ENCODE data around the gene ANAPC2. TPM values are rescaled to one million over a fixed set of nuclear protein-coding genes. Genes with fewer than 3 reads are reported as not detected.

Gene ANAPC2, protein sequence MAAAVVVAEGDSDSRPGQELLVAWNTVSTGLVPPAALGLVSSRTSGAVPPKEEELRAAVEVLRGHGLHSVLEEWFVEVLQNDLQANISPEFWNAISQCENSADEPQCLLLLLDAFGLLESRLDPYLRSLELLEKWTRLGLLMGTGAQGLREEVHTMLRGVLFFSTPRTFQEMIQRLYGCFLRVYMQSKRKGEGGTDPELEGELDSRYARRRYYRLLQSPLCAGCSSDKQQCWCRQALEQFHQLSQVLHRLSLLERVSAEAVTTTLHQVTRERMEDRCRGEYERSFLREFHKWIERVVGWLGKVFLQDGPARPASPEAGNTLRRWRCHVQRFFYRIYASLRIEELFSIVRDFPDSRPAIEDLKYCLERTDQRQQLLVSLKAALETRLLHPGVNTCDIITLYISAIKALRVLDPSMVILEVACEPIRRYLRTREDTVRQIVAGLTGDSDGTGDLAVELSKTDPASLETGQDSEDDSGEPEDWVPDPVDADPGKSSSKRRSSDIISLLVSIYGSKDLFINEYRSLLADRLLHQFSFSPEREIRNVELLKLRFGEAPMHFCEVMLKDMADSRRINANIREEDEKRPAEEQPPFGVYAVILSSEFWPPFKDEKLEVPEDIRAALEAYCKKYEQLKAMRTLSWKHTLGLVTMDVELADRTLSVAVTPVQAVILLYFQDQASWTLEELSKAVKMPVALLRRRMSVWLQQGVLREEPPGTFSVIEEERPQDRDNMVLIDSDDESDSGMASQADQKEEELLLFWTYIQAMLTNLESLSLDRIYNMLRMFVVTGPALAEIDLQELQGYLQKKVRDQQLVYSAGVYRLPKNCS
- 10 to 100 TPM; 37.1 to 50.4 (median 40.9) TPM for polyA plus RNA-seq (ENCODE audit: insufficient read length in 4 of 4)

DNA sequence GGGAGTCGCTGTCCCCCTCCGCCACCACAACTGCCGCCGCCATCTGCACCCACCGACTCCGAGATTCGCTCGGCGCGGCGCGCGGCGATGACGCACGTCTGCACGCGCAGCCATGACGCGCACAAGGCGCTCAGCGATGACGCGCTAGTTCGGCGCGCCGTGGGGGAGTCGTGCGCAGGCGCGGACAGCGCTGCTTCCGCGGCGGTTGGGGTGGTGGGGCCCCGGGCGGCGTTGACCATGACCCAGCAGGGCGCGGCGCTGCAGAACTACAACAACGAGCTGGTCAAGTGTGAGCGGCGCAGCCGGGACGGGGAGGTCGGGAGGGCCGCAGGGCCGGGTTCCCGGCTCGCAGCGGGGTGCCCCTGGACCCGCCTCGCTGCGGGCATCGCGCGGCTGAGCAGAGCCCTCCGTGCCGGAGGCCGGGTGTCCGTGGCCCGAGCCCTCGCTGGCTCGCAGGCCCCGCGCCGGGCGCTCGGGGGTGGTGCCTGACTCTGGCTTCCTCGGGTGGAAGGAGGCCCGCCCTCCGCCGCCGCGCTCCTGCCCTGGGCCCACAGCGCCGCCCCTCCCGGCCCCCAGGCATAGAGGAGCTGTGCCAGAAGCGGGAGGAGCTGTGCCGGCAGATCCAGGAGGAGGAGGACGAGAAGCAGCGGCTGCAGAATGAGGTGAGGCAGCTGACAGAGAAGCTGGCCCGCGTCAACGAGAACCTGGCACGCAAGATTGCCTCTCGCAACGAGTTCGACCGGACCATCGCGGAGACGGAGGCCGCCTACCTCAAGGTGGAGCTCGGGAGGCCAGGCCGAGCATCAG, at the start of gene ANAPC2, which contains the start of gene SSNA1:
TSS of gene ANAPC2 (minus strand) at position 71 of the 807 bp plus-strand sequence. CDS start at position 43, 28 bp downstream.
TSS of gene SSNA1 (plus strand) at position 187 of the 807 bp plus-strand sequence. CDS start at position 238, 51 bp downstream.
- peak; percentile 89 to 98 (median 92) for DNase-seq (ENCODE audit: low read depth in 4 of 4, low spot score in 3 of 4)

DNA sequence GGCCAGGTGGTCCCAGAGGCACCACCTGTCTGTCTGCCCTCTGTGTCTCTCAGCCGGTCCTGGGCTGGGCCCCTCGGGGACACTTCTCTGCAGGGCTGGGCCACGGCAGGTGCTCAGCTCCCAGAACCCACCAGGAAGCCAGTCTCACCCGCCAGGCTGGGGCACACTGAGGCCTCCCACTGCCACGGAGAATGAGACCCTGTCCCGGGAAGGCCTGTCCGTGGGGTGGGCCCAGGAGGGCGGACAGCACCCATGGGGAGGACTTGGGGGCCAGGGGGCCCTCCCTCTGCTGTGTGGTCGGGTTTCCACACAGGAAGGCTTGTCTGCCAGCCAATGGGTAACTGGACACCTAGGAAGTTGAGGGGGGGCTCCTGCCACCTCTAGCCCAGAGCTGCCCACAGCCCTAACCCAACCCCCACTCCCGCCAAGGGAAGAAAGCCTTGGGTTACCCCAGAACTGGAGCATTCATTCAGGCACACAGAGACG, 48.6 kb upstream of the ANAPC2 start:
- no peak for DNase-seq (ENCODE audit: low read depth in 4 of 4, low spot score in 3 of 4)

DNA sequence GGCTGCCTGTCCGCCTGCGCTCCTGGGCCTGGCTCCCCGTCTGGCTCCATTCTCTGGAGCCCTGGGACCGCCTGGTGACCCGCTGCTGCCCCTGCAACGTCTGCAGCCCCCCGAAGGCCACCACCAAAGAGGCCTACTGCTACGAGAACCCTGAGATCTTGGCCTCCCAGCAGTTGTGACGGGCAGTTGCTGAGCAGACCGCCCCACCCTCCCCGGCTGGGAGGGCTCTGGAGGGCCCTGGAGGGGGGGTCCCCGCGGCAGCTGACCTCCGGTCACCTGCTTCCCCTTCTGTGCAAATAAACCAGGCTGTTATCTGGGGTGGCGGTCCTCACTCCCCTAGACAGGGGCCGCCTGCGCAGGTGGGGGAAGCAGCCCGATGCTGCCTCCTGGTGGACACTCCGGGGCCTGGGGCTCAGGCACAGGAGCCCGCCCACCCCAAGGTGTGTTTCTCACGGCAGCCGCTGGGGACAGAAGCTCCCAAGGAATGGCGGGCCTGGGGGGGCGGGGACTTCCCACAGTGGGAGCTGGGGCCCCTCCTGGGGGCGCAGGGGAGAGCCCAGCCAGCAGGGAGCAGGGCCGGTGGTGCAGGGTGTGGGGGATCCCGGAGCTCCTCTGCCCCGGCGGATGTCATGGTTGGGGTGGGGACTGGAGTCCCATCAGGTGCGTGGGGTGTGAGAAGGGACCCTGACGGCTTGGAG, 48.0 kb upstream of the ANAPC2 start:
- DNase-seq (ENCODE audit: low read depth in 4 of 4, low spot score in 3 of 4): peak; percentile 67 to 81 (median 72)

DNA sequence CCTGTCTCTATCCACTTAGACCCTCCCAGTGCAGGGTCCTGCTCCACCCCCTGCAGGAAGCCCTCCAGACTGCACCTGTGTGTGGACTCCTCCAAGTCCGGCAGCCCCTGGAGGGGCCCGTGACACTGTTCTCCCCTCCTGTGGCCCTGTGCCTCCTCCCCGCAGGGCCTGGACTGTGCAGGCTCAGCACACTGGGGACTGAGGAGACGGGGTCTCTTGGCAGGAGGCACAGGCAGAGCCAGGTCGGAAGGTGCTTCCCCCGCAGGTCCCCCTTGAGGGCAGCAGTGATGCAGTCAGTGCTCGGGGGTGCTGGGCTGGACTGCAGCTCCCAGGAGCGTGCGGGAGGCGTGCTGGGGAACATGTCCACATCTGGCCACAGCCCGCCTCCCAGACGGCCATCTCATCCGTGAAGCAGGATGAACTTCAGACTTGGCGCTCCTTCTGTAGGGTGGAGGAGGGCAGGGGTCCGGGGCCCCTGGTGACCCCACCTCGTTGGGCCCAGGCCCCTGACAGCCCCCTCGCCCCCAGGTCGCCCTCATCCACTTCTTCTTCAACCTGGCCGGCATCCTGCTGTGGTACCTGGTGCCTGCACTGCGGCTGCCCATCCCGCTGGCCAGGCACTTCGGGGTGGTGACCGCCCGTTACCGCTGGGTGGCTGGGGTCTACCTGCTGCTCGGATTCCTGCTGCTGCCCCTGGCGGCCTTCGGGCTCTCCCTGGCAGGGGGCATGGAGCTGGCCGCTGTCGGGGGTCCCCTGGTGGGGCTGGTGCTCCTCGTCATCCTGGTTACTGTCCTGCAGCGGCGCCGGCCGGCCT, 47.3 kb upstream of the ANAPC2 start:
- DNase-seq (ENCODE audit: low read depth in 4 of 4, low spot score in 3 of 4): no peak

DNA sequence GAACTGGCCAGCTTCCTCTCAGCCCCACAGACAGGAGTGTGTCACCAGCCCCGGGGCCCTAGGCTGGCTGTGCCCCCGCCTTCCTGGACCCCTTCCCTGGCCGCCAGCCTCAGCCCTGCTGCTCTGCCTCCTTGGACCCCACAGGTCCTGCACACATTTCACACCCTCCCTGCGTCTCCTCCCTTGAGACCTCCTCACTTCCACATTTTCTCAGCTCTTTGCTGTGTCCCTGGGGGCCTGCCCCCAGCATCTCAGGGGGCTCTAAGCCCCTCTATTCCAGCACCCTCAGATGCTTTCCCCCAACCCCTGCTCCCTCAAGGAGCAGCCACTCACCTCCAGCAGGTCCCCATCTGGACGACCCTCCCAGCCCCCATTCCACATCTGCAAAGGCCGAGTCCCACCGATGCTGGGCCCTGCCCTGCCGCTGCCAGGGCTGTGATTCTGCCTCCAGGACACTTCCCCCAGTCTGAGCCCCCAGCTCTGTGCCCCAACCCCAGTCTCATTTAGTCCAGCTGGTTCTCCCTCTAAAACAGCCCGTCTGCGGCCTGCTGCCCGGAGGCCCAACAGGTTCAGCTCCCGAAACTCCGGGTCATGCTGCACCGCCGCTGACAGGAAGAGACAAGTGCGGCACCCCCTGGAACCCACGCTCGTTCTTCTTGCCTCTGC, 46.5 kb upstream of the ANAPC2 start:
- no peak for DNase-seq (ENCODE audit: low read depth in 4 of 4, low spot score in 3 of 4)

DNA sequence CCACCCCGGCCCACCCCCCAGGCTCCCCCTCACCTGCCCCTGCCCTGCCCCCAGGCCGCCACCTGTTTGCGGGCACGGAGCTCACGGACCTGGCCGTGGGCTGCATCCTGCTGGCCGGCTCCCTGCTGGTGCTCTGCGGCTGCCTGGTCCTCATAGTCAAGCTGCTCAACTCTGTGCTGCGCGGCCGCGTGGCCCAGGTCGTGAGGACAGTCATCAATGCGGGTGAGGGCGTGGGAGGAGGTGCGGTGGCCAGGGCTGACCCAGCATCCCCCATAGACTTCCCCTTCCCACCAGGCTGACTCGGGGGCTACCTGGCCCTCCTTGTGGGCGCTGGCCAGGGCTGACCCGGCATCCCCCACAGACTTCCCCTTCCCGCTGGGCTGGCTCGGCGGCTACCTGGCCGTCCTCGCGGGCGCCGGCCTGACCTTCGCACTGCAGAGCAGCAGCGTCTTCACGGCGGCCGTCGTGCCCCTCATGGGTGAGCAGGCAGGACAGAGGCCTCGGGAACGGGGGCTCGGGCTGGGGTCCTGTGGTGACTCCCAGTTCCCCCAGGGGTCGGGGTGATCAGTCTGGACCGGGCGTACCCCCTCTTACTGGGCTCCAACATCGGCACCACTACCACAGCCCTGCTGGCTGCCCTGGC, 45.8 kb upstream of the ANAPC2 start:
- no peak for DNase-seq (ENCODE audit: low read depth in 4 of 4, low spot score in 3 of 4)

DNA sequence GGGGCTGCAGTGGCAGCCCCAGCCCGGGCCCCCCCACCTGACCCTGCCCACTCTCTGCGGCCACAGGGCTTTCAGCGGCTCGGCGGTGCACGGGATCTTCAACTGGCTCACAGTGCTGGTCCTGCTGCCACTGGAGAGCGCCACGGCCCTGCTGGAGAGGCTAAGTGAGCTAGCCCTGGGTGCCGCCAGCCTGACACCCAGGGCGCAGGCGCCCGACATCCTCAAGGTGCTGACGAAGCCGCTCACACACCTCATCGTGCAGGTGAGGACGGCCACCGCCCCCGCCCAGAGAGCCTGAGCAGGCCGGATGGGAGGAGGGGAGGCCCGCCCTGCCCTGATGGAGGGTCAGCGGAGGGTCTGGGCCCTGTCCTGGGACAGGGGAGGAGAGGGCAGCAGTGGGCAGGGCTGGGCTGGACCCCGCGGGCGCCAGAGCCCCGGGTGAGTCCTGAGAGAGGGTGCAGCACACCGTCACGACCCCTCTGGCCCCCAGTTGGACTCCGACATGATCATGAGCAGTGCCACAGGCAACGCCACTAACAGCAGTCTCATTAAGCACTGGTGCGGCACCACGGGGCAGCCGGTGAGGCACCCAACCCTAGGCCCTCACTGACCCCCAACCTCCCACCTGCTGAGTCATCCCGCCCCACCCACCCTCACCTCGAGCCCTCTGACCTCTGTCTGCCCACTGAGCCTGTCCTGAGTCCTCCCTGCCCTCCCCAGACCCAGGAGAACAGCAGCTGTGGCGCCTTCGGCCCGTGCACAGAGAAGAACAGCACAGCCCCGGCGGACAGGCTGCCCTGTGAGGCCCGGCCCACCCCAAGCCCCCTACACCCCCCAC, 45.0 kb upstream of the ANAPC2 start:
- no peak for DNase-seq (ENCODE audit: low read depth in 4 of 4, low spot score in 3 of 4)

DNA sequence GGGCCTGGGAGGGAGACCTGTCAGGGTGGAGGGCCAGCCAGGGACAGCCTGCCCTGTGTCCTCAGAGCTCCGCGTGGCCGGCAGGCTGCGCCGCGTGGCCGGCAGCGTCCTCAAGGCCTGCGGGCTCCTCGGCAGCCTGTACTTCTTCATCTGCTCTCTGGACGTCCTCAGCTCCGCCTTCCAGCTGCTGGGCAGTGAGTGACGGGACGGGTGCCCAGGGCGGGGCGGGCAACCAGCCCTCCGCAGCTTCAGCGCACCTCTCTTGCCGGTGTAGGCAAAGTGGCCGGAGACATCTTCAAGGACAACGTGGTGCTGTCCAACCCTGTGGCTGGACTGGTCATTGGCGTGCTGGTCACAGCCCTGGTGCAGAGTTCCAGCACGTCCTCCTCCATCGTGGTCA, 44.1 kb upstream of the ANAPC2 start:
- no peak for DNase-seq (ENCODE audit: low read depth in 4 of 4, low spot score in 3 of 4)

DNA sequence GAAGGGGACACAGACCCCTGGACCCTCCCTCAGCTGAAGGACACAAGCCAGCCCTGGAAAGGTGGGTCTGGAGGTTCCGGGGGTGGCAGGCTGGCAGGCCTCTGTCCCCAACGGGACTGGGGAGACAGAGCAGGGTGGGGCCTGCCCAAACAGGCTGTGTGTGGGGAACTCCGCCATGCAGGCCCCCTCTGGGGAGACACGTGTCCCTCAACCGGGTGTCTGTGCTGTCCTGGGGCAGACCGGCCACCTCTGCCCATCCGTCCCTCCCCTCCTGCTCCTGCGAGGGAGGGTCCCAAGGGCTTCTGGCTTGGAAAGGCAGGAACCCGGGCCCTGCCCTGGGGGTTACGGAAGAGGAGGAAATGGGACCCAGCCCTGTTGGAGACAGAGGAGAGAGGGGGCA, 43.7 kb upstream of the ANAPC2 start:
- DNase-seq (ENCODE audit: low read depth in 4 of 4, low spot score in 3 of 4): no peak

DNA sequence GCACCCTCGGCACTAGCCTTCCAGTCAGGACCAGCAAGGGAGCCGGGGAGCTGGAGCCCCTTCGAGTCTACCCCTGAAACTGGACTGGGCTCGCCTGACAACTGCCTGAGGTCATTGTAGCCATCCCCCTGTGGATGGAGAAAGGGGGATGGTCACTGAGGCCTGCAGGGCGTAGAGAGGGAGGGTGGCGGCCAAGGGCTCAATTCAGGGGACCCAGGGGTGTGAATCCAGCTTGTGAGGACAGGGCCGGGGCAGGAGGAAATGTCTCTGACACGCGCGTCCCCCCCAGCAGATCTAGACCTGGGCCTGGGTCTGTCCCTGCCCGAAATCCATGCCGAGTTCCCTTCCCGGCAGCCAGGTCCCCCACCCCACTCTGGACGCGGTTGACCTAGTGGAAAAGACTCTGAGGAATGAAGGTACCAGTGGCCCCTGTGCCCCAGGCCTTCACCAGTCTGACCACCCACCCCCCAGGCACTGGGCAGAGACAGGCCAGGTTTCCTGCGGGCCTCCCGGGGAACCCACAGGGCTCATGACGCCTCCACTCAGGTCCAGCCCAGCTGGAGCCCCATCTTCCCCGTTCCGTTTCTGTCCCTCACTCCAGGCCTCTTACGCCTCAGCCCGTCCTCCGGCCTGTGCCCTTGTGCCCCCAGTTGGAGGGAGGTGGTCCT, 43.1 kb upstream of the ANAPC2 start:
- no peak for DNase-seq (ENCODE audit: low read depth in 4 of 4, low spot score in 3 of 4)

DNA sequence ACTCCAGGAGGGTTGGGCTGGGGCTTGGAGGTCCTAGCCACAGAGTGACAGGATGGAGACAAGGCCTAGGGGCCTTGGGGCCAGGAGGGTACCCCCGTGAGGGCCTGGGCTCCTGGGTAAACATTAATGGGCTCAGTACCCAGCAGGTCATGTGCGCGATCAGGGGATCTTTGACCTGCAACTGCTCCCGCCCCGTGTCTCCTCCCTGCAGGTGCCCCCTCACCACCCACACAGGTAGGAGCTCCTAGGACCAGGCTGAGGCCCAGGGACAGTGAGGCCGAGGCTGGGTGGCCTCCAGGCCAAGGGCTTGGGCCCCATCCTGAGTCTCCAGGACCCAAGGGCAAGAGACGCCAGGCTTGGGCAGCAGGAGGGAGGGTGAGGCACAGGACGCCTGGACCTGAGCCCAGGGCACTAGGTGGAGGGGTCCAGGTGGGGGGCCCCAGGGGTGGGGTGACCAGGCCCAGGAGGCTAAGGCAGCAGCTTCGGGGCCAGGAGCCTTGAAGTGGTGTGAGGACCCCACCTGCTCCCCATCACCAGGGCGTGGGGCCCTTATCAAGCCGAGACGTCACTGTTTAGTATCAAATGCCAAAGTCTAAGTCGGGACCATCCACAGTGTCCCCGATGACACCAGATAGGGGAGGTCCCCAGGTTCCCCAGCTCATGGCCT, 42.5 kb upstream of the ANAPC2 start, which contains the start of gene SLC34A3:
TSS of gene SLC34A3 (plus strand) at position 197 of the 667 bp plus-strand sequence. CDS start 802 bp downstream, outside the sequence.
- no peak for DNase-seq (ENCODE audit: low read depth in 4 of 4, low spot score in 3 of 4)

DNA sequence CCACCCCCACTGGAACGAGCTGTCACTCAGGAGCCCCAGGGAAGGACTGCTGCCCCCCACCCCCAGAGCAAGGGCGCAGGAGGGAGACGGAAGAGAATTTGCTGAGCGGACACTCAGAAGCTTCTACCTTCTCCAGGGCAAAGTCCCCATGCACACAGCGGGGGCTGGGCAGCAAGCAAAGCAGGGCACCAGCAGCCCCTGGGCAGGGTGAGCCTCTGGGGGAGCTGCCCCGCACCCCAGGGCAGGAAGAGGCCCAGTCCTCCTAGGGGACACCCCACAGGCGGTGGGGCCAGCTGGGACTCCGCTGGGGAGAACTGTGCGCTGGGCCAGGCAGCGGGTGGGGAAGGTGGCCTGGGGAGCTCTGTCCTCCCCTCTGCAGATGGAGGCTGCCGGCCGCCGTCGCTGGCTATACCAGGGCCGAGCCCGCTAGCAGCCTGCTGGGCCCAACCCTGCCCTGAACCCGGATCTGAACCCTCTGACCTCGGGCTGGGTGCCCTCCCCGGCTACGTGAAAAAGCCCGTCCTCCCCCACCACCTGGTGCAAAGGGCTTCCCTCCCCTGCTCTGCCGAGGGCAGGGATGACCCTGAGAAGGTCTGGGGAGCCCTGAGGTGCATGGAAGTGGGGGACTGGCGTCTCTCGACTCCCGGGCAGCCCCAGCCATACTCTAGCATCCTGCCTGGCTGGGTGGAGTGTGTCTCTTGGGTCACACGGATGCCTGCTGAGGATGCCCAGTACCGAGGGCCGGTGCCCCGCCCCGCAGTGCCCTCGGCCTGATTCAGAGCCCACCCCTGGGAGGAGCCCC, 41.7 kb upstream of the ANAPC2 start:
- DNase-seq (ENCODE audit: low read depth in 4 of 4, low spot score in 3 of 4): no peak

DNA sequence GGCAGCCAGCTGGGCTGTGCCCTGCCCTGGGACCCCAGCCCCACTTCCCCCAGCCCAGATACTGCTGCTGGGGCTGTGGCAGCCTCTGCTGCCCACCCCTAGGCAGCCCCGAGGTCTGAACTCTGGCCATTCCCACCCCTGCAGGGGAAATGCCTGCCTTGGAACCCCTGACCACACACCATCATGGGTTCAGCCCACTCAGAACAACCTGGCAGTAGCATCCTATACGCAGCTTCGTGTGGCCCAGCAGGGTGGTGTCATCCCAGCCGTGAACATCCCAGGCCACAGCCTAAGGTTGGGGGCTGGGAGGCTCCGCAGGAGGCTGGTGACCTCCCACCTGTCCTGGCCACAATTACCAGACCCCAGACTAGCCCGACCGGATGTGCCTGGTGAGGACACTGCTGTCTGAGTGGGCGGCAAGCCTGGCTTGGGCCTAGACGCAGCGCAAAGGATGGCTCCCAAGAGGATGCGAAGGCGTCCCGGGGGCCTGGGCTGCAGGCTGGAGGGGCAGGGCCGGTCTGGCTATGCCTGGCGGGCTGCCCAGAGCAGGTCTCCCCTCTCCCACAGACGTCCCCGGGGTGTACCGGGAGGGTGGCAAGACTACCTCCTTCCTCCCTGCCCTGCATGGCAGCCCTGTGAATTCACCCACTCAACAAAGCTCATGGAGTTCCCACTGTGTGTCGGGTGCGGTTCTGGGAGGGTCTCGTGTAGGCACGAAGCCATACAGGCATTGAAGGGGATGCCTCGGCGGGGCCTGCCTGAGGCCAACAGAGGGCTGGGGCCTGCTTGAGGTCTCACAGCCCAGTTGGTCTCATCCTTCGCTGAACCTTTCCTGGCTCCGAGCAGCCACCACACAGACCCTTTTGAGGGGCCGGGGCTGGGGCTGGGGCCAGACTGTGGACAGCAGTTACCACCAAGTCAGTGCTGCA, 40.9 kb upstream of the ANAPC2 start:
- no peak for DNase-seq (ENCODE audit: low read depth in 4 of 4, low spot score in 3 of 4)

DNA sequence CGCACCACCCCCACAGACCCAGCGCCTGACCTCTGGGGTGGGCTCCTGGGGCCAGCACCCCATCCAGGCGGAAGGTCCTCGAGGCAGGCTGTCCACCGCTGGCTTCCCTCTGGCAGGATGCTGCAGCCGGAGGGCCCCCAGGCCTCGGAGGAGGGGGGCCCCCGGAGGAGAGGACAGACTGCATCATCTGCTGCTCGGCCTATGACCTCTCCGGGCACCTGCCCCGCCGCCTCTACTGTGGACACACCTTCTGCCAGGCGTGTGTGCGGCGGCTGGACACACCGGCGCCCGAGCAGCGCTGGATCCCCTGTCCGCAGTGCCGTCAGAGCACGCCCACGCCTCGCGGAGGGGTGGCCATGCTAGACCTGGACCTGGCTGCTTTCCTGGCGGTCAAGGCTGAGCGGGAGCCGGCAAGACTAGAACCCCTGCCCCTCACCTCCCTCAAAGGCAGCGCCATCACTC, 40.2 kb upstream of the ANAPC2 start:
- DNase-seq (ENCODE audit: low read depth in 4 of 4, low spot score in 3 of 4): no peak
